SK-N-SH (cell line): ENCODE results near the gene PIAS1. TPM values are rescaled to one million over a fixed set of nuclear protein-coding genes. Genes with fewer than 3 reads are reported as not detected.

Experiments used
- CTCF ChIA-PET: fragments of 300-600, 350-600 bp; formaldehyde crosslinking; extraction: SDS; loops from one replicate; lab custom pipeline; 2021; lab: Yijun Ruan, JAX
- POLR2A ChIA-PET: fragments of 350-600 bp; sonication (Branson Sonifier 250); formaldehyde crosslinking; extraction: SDS; loops from one replicate; lab custom pipeline; 2020; ENCODE audit warnings: antibody characterized with exemption, inconsistent platforms; lab: Yijun Ruan, JAX
- DNase-seq: peaks from one replicate; pipeline ENCODE4 v3.0.0; 2012
- H2AFZ ChIP-seq: fragments of 200-600 bp; sonication (generic); 2 replicates; pipeline ENCODE4 v1.8.1; 2016; ENCODE audit warnings: antibody characterized with exemption, mild to moderate bottlenecking, low read depth
- H3F3A ChIP-seq: fragments of 200-600 bp; sonication (generic); replicated peaks from 2 replicates; pipeline ENCODE3; 2016; ENCODE audit warnings: antibody characterized with exemption, mild to moderate bottlenecking; ENCODE audit not compliant: insufficient read depth
- H3K27ac ChIP-seq, 2 experiments: fragments of 200-500 bp in 1 of 2; fragments of 200-600 bp in 1 of 2; sonication (Bioruptor generic) in 1 of 2; sonication (generic), shearing (Covaris generic) in 1 of 2; 2 replicates each; pipeline versions ENCODE4 v1.5.1 to v1.6.1; 2014 to 2016; ENCODE audit warnings: low read depth in 2 of 2, inconsistent platforms in 1 of 2, low read length in 1 of 2, mild to moderate bottlenecking in 1 of 2, mixed read lengths in 1 of 2
- H3K27me3 ChIP-seq: fragments of 200-600 bp; sonication (generic), shearing (Covaris generic); 2 replicates; pipeline ENCODE4 v1.6.1; 2016; ENCODE audit warnings: mixed run types; ENCODE audit not compliant: insufficient read depth
- H3K36me3 ChIP-seq, 2 experiments: fragments of 200-500 bp in 1 of 2; fragments of 200-600 bp in 1 of 2; sonication (Bioruptor generic) in 1 of 2; sonication (generic) in 1 of 2; replicated peaks in 1 of 2; 2 replicates each; pipeline versions ENCODE3 to v1.5.1; 2014 to 2016; ENCODE audit warnings: low read length in 1 of 2, mild to moderate bottlenecking in 1 of 2; ENCODE audit not compliant: insufficient read depth in 2 of 2, control insufficient read depth in 1 of 2
- H3K4me1 ChIP-seq, 2 experiments: fragments of 200-500 bp in 1 of 2; fragments of 200-600 bp in 1 of 2; sonication (Bioruptor generic) in 1 of 2; sonication (generic), shearing (Covaris generic) in 1 of 2; 2 replicates each; pipeline versions ENCODE4 v1.5.1 to v1.6.1; 2014 to 2016; ENCODE audit warnings: low read depth in 1 of 2, low read length in 1 of 2, mixed run types in 1 of 2; ENCODE audit not compliant: insufficient read depth in 2 of 2, control insufficient read depth in 1 of 2
- H3K4me2 ChIP-seq: fragments of 200-600 bp; sonication (generic), shearing (Covaris generic); 2 replicates; pipeline ENCODE4 v1.6.1; 2017; ENCODE audit warnings: mixed run types
- H3K4me3 ChIP-seq, 2 experiments: fragments of 200-500 bp in 1 of 2; fragments of 200-600 bp in 1 of 2; sonication (Bioruptor generic) in 1 of 2; sonication (generic), shearing (Covaris generic) in 1 of 2; 2 replicates each; pipeline versions ENCODE4 v1.5.1 to v1.8.1; 2014 to 2016; ENCODE audit warnings: low read depth in 2 of 2, inconsistent platforms in 1 of 2, low read length in 1 of 2, mild to moderate bottlenecking in 1 of 2, mixed read lengths in 1 of 2, moderate library complexity in 1 of 2
- H3K79me2 ChIP-seq: fragments of 200-600 bp; sonication (generic); 2 replicates; pipeline ENCODE4 v1.8.1; 2017; ENCODE audit warnings: mild to moderate bottlenecking; ENCODE audit not compliant: insufficient read depth
- H3K9ac ChIP-seq: fragments of 200-600 bp; sonication (generic); 2 replicates; pipeline ENCODE4 v1.6.1; 2017; ENCODE audit warnings: mixed run types
- H3K9me2 ChIP-seq: fragments of 200-600 bp; sonication (generic); 2 replicates; pipeline ENCODE4 v1.6.1; 2017; ENCODE audit warnings: mixed run types
- H3K9me3 ChIP-seq: fragments of 200-600 bp; sonication (generic); 2 replicates; pipeline ENCODE4 v1.6.1; 2017; ENCODE audit warnings: mixed run types, mild to moderate bottlenecking, moderate library complexity
- H4K20me1 ChIP-seq: fragments of 200-600 bp; sonication (generic); 2 replicates; pipeline ENCODE4 v1.6.1; 2017; ENCODE audit warnings: mild to moderate bottlenecking, mixed run types; ENCODE audit not compliant: insufficient read depth
- ELF1 ChIP-seq: IDR thresholded peaks from 2 replicates; pipeline ENCODE4 v1.4.0; 2012
- EP300 ChIP-seq, 2 experiments: IDR thresholded peaks; 2 replicates each; pipeline versions ENCODE4 v1.4.0 to v1.6.1; 2012; ENCODE audit warnings: borderline replicate concordance in 1 of 2, low read depth in 1 of 2, low read length in 1 of 2
- EZH2phosphoT487 ChIP-seq: fragments of 200-600 bp; sonication (generic); IDR thresholded peaks from 2 replicates; pipeline ENCODE4 v1.6.1; 2017; ENCODE audit warnings: low read depth, mixed run types, mild to moderate bottlenecking, antibody characterized with exemption, moderate library complexity, borderline replicate concordance
- FOSL2 ChIP-seq: IDR thresholded peaks from 2 replicates; pipeline ENCODE4 v1.4.0; 2012; ENCODE audit warnings: low read depth, mild to moderate bottlenecking, moderate library complexity, borderline replicate concordance
- FOXJ3 ChIP-seq: sonication (generic); formaldehyde crosslinking; IDR thresholded peaks from 2 replicates; pipeline ENCODE4 v1.5.1; 2020; ENCODE audit warnings: mild to moderate bottlenecking, missing genetic modification reagents
- FOXM1 ChIP-seq: IDR thresholded peaks from 2 replicates; pipeline ENCODE4 v1.4.0; 2012; ENCODE audit warnings: low read depth, mild to moderate bottlenecking
- GABPA ChIP-seq: IDR thresholded peaks from 2 replicates; pipeline ENCODE4 v1.4.0; 2012; ENCODE audit warnings: low read depth, mild to moderate bottlenecking
- GATA2 ChIP-seq: sonication (generic); formaldehyde crosslinking; IDR thresholded peaks from 2 replicates; pipeline ENCODE4 v1.5.0; 2020; ENCODE audit warnings: mild to moderate bottlenecking, missing genetic modification reagents
- MEF2A ChIP-seq: IDR thresholded peaks from 2 replicates; pipeline ENCODE4 v1.4.0; 2012; ENCODE audit warnings: low read depth, borderline replicate concordance
- MXI1 ChIP-seq: IDR thresholded peaks from 2 replicates; pipeline ENCODE4 v1.6.1; 2012; ENCODE audit warnings: mild to moderate bottlenecking, low read depth, low read length, improper control_type of control experiment
- PBX3 ChIP-seq: IDR thresholded peaks from 2 replicates; pipeline ENCODE4; 2012
- POLR2AphosphoS5 ChIP-seq: IDR thresholded peaks from 2 replicates; pipeline ENCODE4 v1.6.1; 2012; ENCODE audit warnings: low read depth, low read length
- RAD21 ChIP-seq: IDR thresholded peaks from 2 replicates; pipeline ENCODE4 v1.6.1; 2012; ENCODE audit warnings: mild to moderate bottlenecking, low read length
- RCOR1 ChIP-seq: fragments of 150-350 bp; IDR thresholded peaks from 2 replicates; pipeline ENCODE4 v1.6.1; 2017; ENCODE audit warnings: antibody characterized with exemption, low read length
- RXRA ChIP-seq: IDR thresholded peaks from 2 replicates; pipeline ENCODE4 v1.4.0; 2012; ENCODE audit warnings: low read depth, mild to moderate bottlenecking, borderline replicate concordance
- SMC3 ChIP-seq: IDR thresholded peaks from 2 replicates; pipeline ENCODE4 v1.6.1; 2012; ENCODE audit warnings: low read depth, low read length, improper control_type of control experiment
- TAF1 ChIP-seq: IDR thresholded peaks from 2 replicates; pipeline ENCODE4 v1.6.1; 2012; ENCODE audit warnings: low read depth, mild to moderate bottlenecking, low read length, moderate library complexity, borderline replicate concordance
- WGBS: methylation state at CpG from one replicate; pipeline ENCODE4 v1.1.6; 2017; ENCODE audit warnings: low lambda C conversion rate; 5-methylcytosine and 5-hydroxymethylcytosine counted together
- polyA plus RNA-seq, 3 experiments: library from polyadenylated mRNA; depleted of rRNA; stranded (reverse); fragments of >200 nt; gene quantifications; 2 replicates each; pipeline ENCODE4 v1.2.3, GENCODE V29; 2012
- TF ChIP-seq, protein P1 (sequence below): fragments of 200-600 bp; sonication (generic); IDR thresholded peaks from 2 replicates; pipeline ENCODE4 v1.6.1; 2017; ENCODE audit warnings: antibody characterized with exemption, mild to moderate bottlenecking, moderate library complexity
- TF ChIP-seq, protein P2 (sequence below): IDR thresholded peaks from 2 replicates; pipeline ENCODE4 v1.4.0; 2012; ENCODE audit warnings: low read depth, borderline replicate concordance
- TF ChIP-seq, protein P3 (sequence below): IDR thresholded peaks from 2 replicates; pipeline ENCODE4 v1.6.1; 2012; ENCODE audit warnings: mild to moderate bottlenecking, low read depth, low read length, moderate library complexity

PIAS1 gene
- polyA plus RNA-seq, 1 of the 3 experiments (the other 2 are of a cell fraction) = 9.0 TPM

DNA sequence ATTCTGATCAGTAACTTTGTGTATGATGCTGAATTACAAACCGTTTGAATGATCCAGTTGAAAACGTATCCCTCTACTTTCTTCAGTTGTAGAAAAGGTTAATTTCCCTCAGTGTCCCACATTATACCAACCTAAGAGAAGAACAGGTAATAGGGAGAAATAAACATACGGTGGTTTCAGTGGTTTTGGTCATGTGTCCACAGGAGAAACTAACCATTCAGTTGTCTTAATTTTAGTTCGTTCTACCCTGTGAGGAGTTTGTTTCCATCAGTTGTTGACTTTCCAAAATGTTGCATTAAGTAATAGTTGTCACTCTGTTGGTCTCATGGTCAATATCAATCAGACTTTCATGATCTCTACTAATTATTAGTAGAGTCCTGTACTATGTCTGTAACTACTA, 135.9 kb downstream of the PIAS1 start:
- no peak overlapping the region for H2AFZ ChIP-seq
- no peaks in the 10 kb centered on the region for H4K20me1 ChIP-seq
- ChIA-PET CTCF (interaction anchor here (1.2 kb wide), 1 partner anchor 13 kb away, joined by 3 read pairs; no protein-coding TSS in a partner anchor), POLR2A (no interaction called here)
- H3K4me3 ChIP-seq = no peak overlapping the region
- no peak overlapping the region for H3K9ac ChIP-seq
- H3K27ac ChIP-seq = no peak overlapping the region
- H3K4me2 ChIP-seq = no peak overlapping the region
- H3K79me2 ChIP-seq = no peaks in the 10 kb centered on the region; the same call in 1 of the 2 replicates
- peaks cover 28% of the 10 kb centered on the region for H3F3A ChIP-seq
- no peak for DNase-seq
- WGBS = 90% methylated on average over 4 of the region's 4 CpGs
- H3K27me3 ChIP-seq = no peaks in the 10 kb centered on the region
- H3K36me3 ChIP-seq = peaks cover 36 to 40% of the 10 kb centered on the region in 2 experiments
- TF ChIP-seq MEF2A (no peak), GATA2 (no peak), FOXJ3 (CRISPR knock-in tag) (no peak), ELF1 (no peak), SMC3 (no peak), FOSL2 (no peak), FOXM1 (no peak), PBX3 (no peak), TAF1 (no peak), RCOR1 (no peak), RAD21 (no peak), EZH2phosphoT487 (no peak), RXRA (no peak), EP300 (IDR thresholded peaks at IDR 0.05; ENCODE audit: borderline replicate concordance in 1 of 2, low read depth in 1 of 2, low read length in 1 of 2) (no peak), POLR2AphosphoS5 (no peak), MXI1 (no peak), GABPA (no peak)
- TF ChIP-seq, protein P1, sequence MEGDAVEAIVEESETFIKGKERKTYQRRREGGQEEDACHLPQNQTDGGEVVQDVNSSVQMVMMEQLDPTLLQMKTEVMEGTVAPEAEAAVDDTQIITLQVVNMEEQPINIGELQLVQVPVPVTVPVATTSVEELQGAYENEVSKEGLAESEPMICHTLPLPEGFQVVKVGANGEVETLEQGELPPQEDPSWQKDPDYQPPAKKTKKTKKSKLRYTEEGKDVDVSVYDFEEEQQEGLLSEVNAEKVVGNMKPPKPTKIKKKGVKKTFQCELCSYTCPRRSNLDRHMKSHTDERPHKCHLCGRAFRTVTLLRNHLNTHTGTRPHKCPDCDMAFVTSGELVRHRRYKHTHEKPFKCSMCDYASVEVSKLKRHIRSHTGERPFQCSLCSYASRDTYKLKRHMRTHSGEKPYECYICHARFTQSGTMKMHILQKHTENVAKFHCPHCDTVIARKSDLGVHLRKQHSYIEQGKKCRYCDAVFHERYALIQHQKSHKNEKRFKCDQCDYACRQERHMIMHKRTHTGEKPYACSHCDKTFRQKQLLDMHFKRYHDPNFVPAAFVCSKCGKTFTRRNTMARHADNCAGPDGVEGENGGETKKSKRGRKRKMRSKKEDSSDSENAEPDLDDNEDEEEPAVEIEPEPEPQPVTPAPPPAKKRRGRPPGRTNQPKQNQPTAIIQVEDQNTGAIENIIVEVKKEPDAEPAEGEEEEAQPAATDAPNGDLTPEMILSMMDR = no peak
- TF ChIP-seq, protein P2, sequence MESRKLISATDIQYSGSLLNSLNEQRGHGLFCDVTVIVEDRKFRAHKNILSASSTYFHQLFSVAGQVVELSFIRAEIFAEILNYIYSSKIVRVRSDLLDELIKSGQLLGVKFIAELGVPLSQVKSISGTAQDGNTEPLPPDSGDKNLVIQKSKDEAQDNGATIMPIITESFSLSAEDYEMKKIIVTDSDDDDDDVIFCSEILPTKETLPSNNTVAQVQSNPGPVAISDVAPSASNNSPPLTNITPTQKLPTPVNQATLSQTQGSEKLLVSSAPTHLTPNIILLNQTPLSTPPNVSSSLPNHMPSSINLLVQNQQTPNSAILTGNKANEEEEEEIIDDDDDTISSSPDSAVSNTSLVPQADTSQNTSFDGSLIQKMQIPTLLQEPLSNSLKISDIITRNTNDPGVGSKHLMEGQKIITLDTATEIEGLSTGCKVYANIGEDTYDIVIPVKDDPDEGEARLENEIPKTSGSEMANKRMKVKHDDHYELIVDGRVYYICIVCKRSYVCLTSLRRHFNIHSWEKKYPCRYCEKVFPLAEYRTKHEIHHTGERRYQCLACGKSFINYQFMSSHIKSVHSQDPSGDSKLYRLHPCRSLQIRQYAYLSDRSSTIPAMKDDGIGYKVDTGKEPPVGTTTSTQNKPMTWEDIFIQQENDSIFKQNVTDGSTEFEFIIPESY = no peak
- TF ChIP-seq, protein P3, sequence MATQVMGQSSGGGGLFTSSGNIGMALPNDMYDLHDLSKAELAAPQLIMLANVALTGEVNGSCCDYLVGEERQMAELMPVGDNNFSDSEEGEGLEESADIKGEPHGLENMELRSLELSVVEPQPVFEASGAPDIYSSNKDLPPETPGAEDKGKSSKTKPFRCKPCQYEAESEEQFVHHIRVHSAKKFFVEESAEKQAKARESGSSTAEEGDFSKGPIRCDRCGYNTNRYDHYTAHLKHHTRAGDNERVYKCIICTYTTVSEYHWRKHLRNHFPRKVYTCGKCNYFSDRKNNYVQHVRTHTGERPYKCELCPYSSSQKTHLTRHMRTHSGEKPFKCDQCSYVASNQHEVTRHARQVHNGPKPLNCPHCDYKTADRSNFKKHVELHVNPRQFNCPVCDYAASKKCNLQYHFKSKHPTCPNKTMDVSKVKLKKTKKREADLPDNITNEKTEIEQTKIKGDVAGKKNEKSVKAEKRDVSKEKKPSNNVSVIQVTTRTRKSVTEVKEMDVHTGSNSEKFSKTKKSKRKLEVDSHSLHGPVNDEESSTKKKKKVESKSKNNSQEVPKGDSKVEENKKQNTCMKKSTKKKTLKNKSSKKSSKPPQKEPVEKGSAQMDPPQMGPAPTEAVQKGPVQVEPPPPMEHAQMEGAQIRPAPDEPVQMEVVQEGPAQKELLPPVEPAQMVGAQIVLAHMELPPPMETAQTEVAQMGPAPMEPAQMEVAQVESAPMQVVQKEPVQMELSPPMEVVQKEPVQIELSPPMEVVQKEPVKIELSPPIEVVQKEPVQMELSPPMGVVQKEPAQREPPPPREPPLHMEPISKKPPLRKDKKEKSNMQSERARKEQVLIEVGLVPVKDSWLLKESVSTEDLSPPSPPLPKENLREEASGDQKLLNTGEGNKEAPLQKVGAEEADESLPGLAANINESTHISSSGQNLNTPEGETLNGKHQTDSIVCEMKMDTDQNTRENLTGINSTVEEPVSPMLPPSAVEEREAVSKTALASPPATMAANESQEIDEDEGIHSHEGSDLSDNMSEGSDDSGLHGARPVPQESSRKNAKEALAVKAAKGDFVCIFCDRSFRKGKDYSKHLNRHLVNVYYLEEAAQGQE = no peak
- no peaks in the 10 kb centered on the region for H3K9me3 ChIP-seq
- no peaks in the 10 kb centered on the region for H3K9me2 ChIP-seq
- peaks cover 16 to 18% of the 10 kb centered on the region in 2 experiments; a peak in 3 of 4 replicates for H3K4me1 ChIP-seq
